Measurements from ENCODE around the gene APOL1.
"Not testable (repeated sequence)": the region's sequence is repeated elsewhere in the genome, so short reads cannot be mapped to it uniquely, and the experiment has no call there.

- TF ChIP-seq POLR2A (IDR thresholded peaks at IDR 0.05; ENCODE audit: extremely low read depth, insufficient read length); CTCF (IDR thresholded peaks at IDR 0.05; ENCODE audit: low read depth, low read length); MYC (IDR thresholded peaks at IDR 0.05; ENCODE audit: low read depth, low read length); MAX (IDR thresholded peaks at IDR 0.05; ENCODE audit: low read depth, low read length): not testable (repeated sequence)
These were observed 2.5 kb upstream of the APOL1 start for GRCh38 chr22:36250292-36250960.

Measured in NB4 (cell line).